GM23248 (cell line): ENCODE data around the gene FRK.

Experiments used
- EZH2 ChIP-seq: fragments of 200-600 bp; sonication (generic); IDR thresholded peaks from 2 replicates; pipeline ENCODE4 v1.6.1; 2018; ENCODE audit warnings: antibody characterized with exemption, mild to moderate bottlenecking; ENCODE audit not compliant: insufficient read depth, poor library complexity, severe bottlenecking
- EZH2phosphoT487 ChIP-seq: fragments of 200-600 bp; sonication (generic); IDR thresholded peaks from 2 replicates; pipeline ENCODE4 v1.6.1; 2018; ENCODE audit warnings: antibody characterized with exemption, moderate library complexity, mild to moderate bottlenecking, low read depth; ENCODE audit not compliant: insufficient read depth

DNA sequence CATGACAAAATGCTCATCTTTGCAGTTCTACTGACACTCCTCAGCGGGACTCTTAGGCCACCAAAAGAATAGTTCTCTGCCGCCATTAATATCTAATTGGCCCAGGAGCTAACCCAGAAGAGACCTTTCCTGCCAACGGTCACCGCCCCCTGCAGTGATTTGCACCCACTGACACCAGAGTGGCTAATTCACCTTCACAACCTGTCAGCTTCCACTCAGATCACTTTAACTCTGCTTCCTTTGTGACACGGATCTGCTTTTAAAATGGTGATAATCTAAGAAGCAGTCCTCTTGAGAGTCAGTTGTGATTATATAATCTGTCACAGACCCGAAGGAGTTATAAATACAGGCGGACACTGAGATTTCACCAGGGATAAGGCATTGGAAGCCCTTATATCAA, 172.8 kb downstream of the FRK start:
- no peak for TF ChIP-seq EZH2
- no peak for TF ChIP-seq EZH2phosphoT487
